Measurements from ENCODE around the gene TCOF1. TPM values are rescaled to one million over a fixed set of nuclear protein-coding genes. Genes with fewer than 3 reads are reported as not detected.

TCOF1 gene
- total and polyA plus RNA-seq, 4 experiments from 2014 or later, result 0.21 to 59.9 (median 42.3) TPM

DNA sequence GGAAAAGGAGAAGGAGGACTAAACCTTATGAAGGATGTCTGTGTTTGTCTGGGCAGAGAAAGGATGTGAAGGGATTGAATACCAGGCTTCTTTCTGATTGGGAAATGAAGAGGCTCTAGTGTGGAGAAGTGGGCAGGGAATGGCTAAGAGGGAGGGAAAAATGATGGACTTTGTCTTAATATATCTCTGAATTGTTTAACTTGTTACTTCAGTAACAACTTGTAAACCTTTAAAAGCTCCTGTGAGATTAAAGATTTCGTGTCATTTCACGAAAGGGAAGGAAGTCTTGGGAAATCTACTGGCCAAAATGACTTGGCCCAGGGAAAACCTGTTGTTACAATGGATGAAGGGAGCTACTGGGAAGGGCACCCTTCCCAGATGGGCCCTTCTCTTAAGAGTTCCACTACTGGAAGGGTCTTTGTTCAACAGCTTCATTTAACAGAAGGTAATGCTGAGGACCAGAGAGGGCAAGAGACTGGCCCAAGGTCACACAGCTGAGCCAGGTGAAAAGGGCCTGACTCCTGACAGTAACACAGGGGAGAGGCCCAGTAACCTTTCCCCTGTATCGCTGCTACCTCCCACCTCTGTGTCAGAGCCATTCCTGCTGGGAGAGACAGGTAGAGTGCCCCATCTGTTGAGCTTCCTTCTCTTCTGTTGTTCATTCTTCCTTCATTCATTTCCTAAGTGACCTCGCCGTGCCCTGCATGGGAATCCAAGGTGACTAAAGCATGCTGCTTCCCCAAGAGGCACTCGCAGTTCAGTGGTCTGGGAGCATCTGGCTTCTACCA, 5.1 kb upstream of the TCOF1 start:
- Histone ChIP-seq H3K4me3 (ENCODE audit: low read length in 2 of 2) (no peak overlapping the region), H3K27ac (ENCODE audit: low read depth, low read length) (no peak overlapping the region), H3K27me3 (ENCODE audit: insufficient read depth, low read length) (no peaks in the 10 kb centered on the region), H3K4me1 (ENCODE audit: insufficient read depth, low read length) (peaks cover 19% of the 10 kb centered on the region), H3K9me3 (ENCODE audit: control insufficient read depth in 1 of 2, low read length in 2 of 2) (no peaks in the 10 kb centered on the region), H3K36me3 (ENCODE audit: insufficient read depth, low read length) (no peaks in the 10 kb centered on the region)
- ChIA-PET CTCF (ENCODE audit: partially characterized antibody) (interaction anchor here (0.9 to 3.6 kb wide), 6 partner anchors 10 to 194 kb away, joined by 3 to 21 read pairs (median 8); no protein-coding TSS in a partner anchor), POLR2A (ENCODE audit: partially characterized antibody) (no interaction called here)
- H3K4me3 Mint-ChIP-seq, result no peak overlapping the region
- H3K4me1 Mint-ChIP-seq, result peaks cover 10 to 22% (median 16%) of the 10 kb centered on the region in 4 donors
- peaks cover 0 to 1% of the 10 kb centered on the region in 2 donors for H3K27me3 Mint-ChIP-seq
- no peaks in the 10 kb centered on the region for H3K36me3 Mint-ChIP-seq
- intact Hi-C loops (cut with micrococcal nuclease), result no loop called here
- DNase-seq, result no peak
- peak overlapping the region in 3 of 7 donors; percentile 9 to 50 (median 44) for H3K27ac Mint-ChIP-seq
- H3K9me3 Mint-ChIP-seq, result peaks cover 0 to 4% (median 0%) of the 10 kb centered on the region in 8 donors

DNA sequence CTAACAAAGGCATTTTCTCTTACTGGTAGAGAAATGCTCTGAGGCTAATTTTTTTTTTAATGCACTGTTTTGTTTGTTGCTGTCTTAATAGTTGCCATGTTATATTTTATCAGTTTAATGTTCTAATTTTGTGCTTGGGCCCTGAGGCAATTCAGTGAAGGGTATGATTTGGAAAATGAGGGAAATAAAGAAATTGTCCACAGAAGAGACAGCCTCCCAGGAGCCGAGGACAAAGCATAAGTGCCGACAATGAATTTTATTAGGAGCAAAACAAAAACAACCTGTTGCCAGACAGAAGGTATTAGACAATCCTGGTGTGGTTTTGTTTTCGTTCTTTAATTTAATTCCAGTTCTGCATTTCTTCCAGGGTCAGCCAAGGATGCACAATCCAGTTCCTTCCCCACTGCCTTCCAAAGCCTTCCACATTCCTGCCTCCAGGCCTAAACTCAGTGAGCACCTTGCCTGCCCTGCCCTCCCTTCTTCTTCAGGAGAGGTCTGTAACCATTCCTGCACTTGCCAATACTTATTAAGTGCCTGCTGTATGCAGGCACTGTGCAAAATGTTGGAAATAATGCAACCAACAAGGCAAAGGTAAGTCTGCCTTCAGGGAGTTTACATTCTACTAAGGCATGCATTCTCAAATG, 4.3 kb upstream of the TCOF1 start:
- H3K27ac ChIP-seq (ENCODE audit: low read depth, low read length), result no peak overlapping the region
- H3K4me1 Mint-ChIP-seq, result peaks cover 10 to 28% (median 18%) of the 10 kb centered on the region in 4 donors
- H3K9me3 Mint-ChIP-seq, result peaks cover 0 to 4% (median 0%) of the 10 kb centered on the region in 8 donors
- no peak for DNase-seq
- H3K4me1 ChIP-seq (ENCODE audit: insufficient read depth, low read length), result peaks cover 21% of the 10 kb centered on the region
- POLR2A ChIA-PET (ENCODE audit: partially characterized antibody), result no interaction called here
- no peaks in the 10 kb centered on the region for H3K9me3 ChIP-seq (ENCODE audit: control insufficient read depth in 1 of 2, low read length in 2 of 2)
- H3K27ac Mint-ChIP-seq, result peak overlapping the region in 1 of 7 donors; percentile 29
- H3K27me3 Mint-ChIP-seq, result peaks cover 0 to 1% of the 10 kb centered on the region in 2 donors
- no peaks in the 10 kb centered on the region for H3K36me3 ChIP-seq (ENCODE audit: insufficient read depth, low read length)
- CTCF ChIA-PET (ENCODE audit: partially characterized antibody), result no interaction called here
- intact Hi-C loops (cut with micrococcal nuclease), result no loop called here
- no peaks in the 10 kb centered on the region for H3K36me3 Mint-ChIP-seq
- H3K4me3 Mint-ChIP-seq, result no peak overlapping the region
- no peaks in the 10 kb centered on the region for H3K27me3 ChIP-seq (ENCODE audit: insufficient read depth, low read length)
- no peak overlapping the region for H3K4me3 ChIP-seq (ENCODE audit: low read length in 2 of 2)

DNA sequence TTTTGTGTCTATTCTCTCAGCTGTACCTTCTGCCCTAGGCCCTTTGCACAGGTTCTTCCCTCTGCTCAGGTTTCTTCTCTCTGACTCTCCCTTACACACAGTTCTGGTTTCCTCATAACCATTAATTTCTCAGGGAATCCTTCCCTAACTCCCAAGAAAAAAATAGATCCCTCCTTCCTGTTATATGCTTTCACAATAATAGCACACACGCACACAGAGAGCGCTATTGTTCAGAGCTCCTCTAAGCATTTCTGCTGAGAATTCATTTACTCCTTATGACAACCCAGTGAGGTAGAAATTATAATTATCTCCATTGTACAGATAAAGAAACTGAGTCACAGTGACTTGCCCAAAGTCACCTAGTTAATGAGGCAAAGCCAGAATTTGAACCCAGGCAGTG, 1.7 kb upstream of the TCOF1 start:
- H3K27me3 ChIP-seq (ENCODE audit: insufficient read depth, low read length), result no peaks in the 10 kb centered on the region
- H3K36me3 ChIP-seq (ENCODE audit: insufficient read depth, low read length), result peaks cover under 1% of the 10 kb centered on the region
- H3K4me3 Mint-ChIP-seq, result peak overlapping the region in 1 of 8 donors; percentile 23
- peaks cover 20 to 46% (median 34%) of the 10 kb centered on the region in 4 donors for H3K4me1 Mint-ChIP-seq
- H3K27ac Mint-ChIP-seq, result peak overlapping the region in 1 of 7 donors; percentile 64
- no peak overlapping the region for H3K4me3 ChIP-seq (ENCODE audit: low read length in 2 of 2)
- H3K9me3 Mint-ChIP-seq, result peaks cover 0 to 4% (median 0%) of the 10 kb centered on the region in 8 donors
- H3K4me1 ChIP-seq (ENCODE audit: insufficient read depth, low read length), result peaks cover 36% of the 10 kb centered on the region
- peaks cover under 1 to 12% of the 10 kb centered on the region in 2 donors for H3K36me3 Mint-ChIP-seq
- CTCF ChIA-PET (ENCODE audit: partially characterized antibody), result no interaction called here
- intact Hi-C loops (cut with micrococcal nuclease), result no loop called here
- POLR2A ChIA-PET (ENCODE audit: partially characterized antibody), result interaction anchor here (1.9 kb wide), 1 partner anchor 94 kb away, joined by 9 read pairs; no protein-coding TSS in a partner anchor
- H3K27ac ChIP-seq (ENCODE audit: low read depth, low read length), result no peak overlapping the region
- H3K9me3 ChIP-seq (ENCODE audit: control insufficient read depth in 1 of 2, low read length in 2 of 2), result no peaks in the 10 kb centered on the region
- H3K27me3 Mint-ChIP-seq, result peaks cover 0 to 1% of the 10 kb centered on the region in 2 donors
- no peak for DNase-seq

DNA sequence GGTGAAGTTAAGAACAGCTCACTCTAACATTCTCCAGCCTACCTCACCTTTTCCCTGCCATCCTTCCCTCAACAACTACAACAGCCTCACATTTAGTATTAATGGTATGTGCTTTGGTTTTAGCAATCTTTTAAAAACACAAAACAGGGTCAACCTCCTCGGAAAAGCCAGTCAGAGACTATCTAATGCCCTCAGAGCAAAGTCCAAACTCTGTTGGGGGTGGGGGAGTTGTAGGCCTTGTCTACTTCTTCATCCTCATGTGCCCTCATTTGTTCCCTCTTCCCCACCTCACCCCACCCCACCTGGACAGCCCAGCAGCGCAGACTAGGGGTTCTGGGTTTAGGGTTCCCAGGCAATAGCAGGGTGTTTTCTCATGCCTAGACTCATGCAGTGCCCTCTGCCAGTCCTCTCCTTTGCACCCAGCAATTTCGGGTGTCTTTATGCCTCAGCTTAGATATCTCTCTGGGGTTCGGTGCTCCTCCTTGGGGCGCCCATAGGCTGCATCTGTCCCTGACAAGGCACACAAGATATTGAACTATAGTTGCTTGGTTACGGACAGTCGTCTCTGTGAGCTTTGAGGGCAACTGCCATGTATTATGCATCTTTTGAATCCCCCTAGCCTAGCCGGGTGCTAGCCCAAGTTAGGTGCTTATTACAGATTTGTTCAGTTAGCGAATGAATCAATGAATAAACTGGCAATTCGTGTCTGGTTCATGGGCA, 762 bp upstream of the TCOF1 start:
- CTCF ChIA-PET (ENCODE audit: partially characterized antibody), result no interaction called here
- peak overlapping the region; percentile 25 to 66 for H3K4me3 ChIP-seq (ENCODE audit: low read length in 2 of 2)

DNA sequence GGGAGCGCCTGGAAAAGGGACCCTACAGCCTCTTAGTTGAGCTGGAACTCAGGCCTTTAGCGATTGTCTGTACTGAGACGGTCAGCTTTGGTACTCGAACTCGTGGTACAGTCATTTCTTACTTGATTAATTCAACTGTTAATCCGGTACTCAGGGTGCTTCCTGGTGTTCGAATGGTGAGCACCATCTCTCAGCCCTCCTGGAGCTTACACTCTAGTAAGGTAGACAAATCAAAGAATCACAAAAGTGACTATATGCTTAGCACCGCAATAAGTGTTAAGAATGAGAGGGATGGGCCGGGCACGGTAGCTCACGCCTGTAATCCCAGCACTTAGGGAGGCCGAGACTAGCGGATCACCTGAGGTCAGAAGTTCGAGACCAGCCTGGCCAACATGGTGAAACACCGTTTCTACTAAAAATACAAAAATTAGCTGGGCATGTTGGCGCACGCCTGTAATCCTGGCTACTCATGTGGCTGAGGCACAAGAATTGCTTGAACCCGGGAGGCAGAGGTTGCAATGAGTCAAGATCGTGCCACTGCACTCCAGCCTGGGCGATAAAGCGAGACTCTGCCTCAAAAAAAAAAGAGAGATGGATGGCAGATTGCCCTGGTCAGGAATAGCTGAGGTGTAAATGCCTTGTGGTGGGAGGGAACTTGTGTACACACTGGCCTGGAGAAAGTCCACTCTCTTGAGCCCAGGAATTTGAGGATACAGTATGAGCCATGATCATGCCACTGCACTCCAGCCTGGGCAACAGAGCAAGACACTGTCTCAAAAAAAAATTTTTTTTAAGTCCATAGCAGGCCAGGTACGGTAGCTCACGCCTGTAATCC, 981 bp downstream of the TCOF1 start:
- peak overlapping the region; percentile 88 to 93 (median 90) for H3K4me3 Mint-ChIP-seq
- H3K36me3 Mint-ChIP-seq, result peaks cover 24 to 36% of the 10 kb centered on the region in 2 donors
- peaks cover 34 to 65% (median 45%) of the 10 kb centered on the region in 4 donors for H3K4me1 Mint-ChIP-seq
- POLR2A ChIA-PET (ENCODE audit: partially characterized antibody), result interaction anchor here (1.3 to 2.3 kb wide), 6 partner anchors 18 to 342 kb away, joined by 3 to 9 read pairs (median 4); partner anchors contain the start of genes CD74, RBM22 and RPS14
- intact Hi-C loops (cut with micrococcal nuclease), result no loop called here
- peaks cover 28% of the 10 kb centered on the region for H3K4me1 ChIP-seq (ENCODE audit: insufficient read depth, low read length)
- H3K27ac Mint-ChIP-seq, result peak overlapping the region; percentile 32 to 90 (median 84)
- peaks cover 28% of the 10 kb centered on the region for H3K36me3 ChIP-seq (ENCODE audit: insufficient read depth, low read length)
- peak overlapping the region; percentile 70 for H3K27ac ChIP-seq (ENCODE audit: low read depth, low read length)
- H3K4me3 ChIP-seq (ENCODE audit: low read length in 2 of 2), result peak overlapping the region; percentile 66 to 76
- no peaks in the 10 kb centered on the region for H3K9me3 ChIP-seq (ENCODE audit: control insufficient read depth in 1 of 2, low read length in 2 of 2)
- DNase-seq, result peak in 1 of 5 donors; percentile 10
- CTCF ChIA-PET (ENCODE audit: partially characterized antibody), result interaction anchor here (1.1 to 1.7 kb wide), 3 partner anchors 8 to 100 kb away, joined by 4 to 7 read pairs (median 5); partner anchors contain the start of gene RPS14
- peaks cover 0 to 1% of the 10 kb centered on the region in 2 donors for H3K27me3 Mint-ChIP-seq
- no peaks in the 10 kb centered on the region for H3K27me3 ChIP-seq (ENCODE audit: insufficient read depth, low read length)
- H3K9me3 Mint-ChIP-seq, result peaks cover 0 to 3% (median 0%) of the 10 kb centered on the region in 8 donors

More for the DNA sequence above, 762 bp upstream of the TCOF1 start:
- H3K27me3 ChIP-seq (ENCODE audit: insufficient read depth, low read length), result no peaks in the 10 kb centered on the region
- Mint-ChIP-seq H3K4me1 (peaks cover 25 to 52% (median 35%) of the 10 kb centered on the region in 4 donors), H3K4me3 (peak overlapping the region; percentile 88 to 93 (median 91)), H3K9me3 (peaks cover 0 to 3% (median 0%) of the 10 kb centered on the region in 8 donors), H3K27me3 (peaks cover 0 to 1% of the 10 kb centered on the region in 2 donors), H3K36me3 (peaks cover 10 to 20% of the 10 kb centered on the region in 2 donors), H3K27ac (peak overlapping the region; percentile 68 to 98 (median 94))
- POLR2A ChIA-PET (ENCODE audit: partially characterized antibody), result interaction anchor here (1.3 to 2.3 kb wide), 6 partner anchors 20 to 344 kb away, joined by 3 to 9 read pairs (median 6); partner anchors contain the start of genes RBM22 and RPS14
- intact Hi-C loops (cut with micrococcal nuclease), result loop anchor here (1.0 kb wide), 6 partner anchors 56 to 1415 kb away; partner anchors contain the start of genes CD74, G3BP1, HMGXB3 and RBM22
- peaks cover 28% of the 10 kb centered on the region for H3K4me1 ChIP-seq (ENCODE audit: insufficient read depth, low read length)
- H3K36me3 ChIP-seq (ENCODE audit: insufficient read depth, low read length), result peaks cover 10% of the 10 kb centered on the region
- peak overlapping the region; percentile 70 for H3K27ac ChIP-seq (ENCODE audit: low read depth, low read length)
- no peaks in the 10 kb centered on the region for H3K9me3 ChIP-seq (ENCODE audit: control insufficient read depth in 1 of 2, low read length in 2 of 2)
- DNase-seq, result no peak

DNA sequence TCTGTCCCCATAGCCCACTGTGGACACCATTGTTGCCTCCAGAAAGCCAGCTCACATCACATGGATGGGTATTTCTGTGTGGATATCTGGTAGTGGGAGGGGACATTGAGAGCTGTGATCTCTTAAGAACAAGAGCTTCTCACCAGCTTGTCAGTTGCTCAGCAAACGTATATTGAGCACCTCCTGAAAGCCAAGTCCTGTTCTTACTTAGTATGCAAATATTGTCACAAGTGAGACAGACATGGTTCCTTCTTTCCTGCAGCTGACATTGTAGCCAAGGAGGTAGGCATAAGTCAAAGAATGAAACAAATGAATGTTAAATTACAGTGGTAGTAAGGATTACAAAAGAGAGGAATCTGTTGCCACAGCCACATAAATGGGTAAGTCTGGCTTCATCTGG, 3.8 kb downstream of the TCOF1 start:
- H3K27ac Mint-ChIP-seq, result no peak overlapping the region
- no peaks in the 10 kb centered on the region for H3K27me3 Mint-ChIP-seq
- H3K4me3 Mint-ChIP-seq, result no peak overlapping the region
- DNase-seq, result no peak
- H3K4me1 Mint-ChIP-seq, result peaks cover 34 to 63% (median 47%) of the 10 kb centered on the region in 4 donors
- Histone ChIP-seq H3K9me3 (ENCODE audit: control insufficient read depth in 1 of 2, low read length in 2 of 2) (no peaks in the 10 kb centered on the region), H3K27ac (ENCODE audit: low read depth, low read length) (no peak overlapping the region), H3K4me1 (ENCODE audit: insufficient read depth, low read length) (peaks cover 28% of the 10 kb centered on the region), H3K4me3 (ENCODE audit: low read length in 2 of 2) (no peak overlapping the region), H3K27me3 (ENCODE audit: insufficient read depth, low read length) (no peaks in the 10 kb centered on the region), H3K36me3 (ENCODE audit: insufficient read depth, low read length) (peaks cover 52% of the 10 kb centered on the region)
- peaks cover 0 to 2% (median 0%) of the 10 kb centered on the region in 8 donors for H3K9me3 Mint-ChIP-seq
- ChIA-PET POLR2A (ENCODE audit: partially characterized antibody) (interaction anchor here (1.7 kb wide), 1 partner anchor 89 kb away, joined by 4 read pairs; no protein-coding TSS in a partner anchor), CTCF (ENCODE audit: partially characterized antibody) (interaction anchor here (1.0 to 3.5 kb wide), 4 partner anchors 10 to 88 kb away, joined by 3 to 21 read pairs (median 4); partner anchors contain the start of gene RPS14)
- peaks cover 36 to 58% of the 10 kb centered on the region in 2 donors for H3K36me3 Mint-ChIP-seq
- intact Hi-C loops (cut with micrococcal nuclease), result no loop called here

Data from CD4-positive, alpha-beta memory T cell (primary cell).